Progenitor cell of endocrine pancreas (in vitro differentiated cells): ENCODE results near the gene CNKSR3. TPM values are rescaled to one million over a fixed set of nuclear protein-coding genes. Genes with fewer than 3 reads are reported as not detected.

Source experiments
- DNase-seq: peaks from one replicate; pipeline ENCODE4 v3.0.0; 2021; ENCODE audit warnings: low spot score; ENCODE audit not compliant: unreplicated experiment
- H3K27ac Mint-ChIP-seq: 2 replicates; pipeline ENCODE4 v1.8.0; 2021; ENCODE audit warnings: mild to moderate bottlenecking, moderate library complexity, mixed read lengths
- H3K27me3 Mint-ChIP-seq: 2 replicates; pipeline ENCODE4 v1.8.0; 2021; ENCODE audit warnings: mixed read lengths
- H3K36me3 Mint-ChIP-seq: 2 replicates; pipeline ENCODE4 v1.8.0; 2022; ENCODE audit warnings: mixed read lengths; ENCODE audit not compliant: insufficient read depth
- H3K4me1 Mint-ChIP-seq: 2 replicates; pipeline ENCODE4 v1.8.0; 2021; ENCODE audit warnings: low read depth, mixed read lengths
- H3K4me3 Mint-ChIP-seq: 2 replicates; pipeline ENCODE4 v1.8.0; 2021; ENCODE audit warnings: low read depth, mild to moderate bottlenecking, moderate library complexity, mixed read lengths
- H3K9me3 Mint-ChIP-seq: 2 replicates; pipeline ENCODE4 v1.8.0; 2021; ENCODE audit warnings: low read depth, mixed read lengths
- CTCF ChIP-seq: fragments of 200-600 bp; sonication (generic); IDR thresholded peaks from one replicate; pipeline ENCODE4 v1.5.0; 2021; ENCODE audit warnings: antibody characterized with exemption, mild to moderate bottlenecking; ENCODE audit not compliant: unreplicated experiment
- total RNA-seq: library from RNA; stranded (reverse); gene quantifications from 2 replicates; pipeline ENCODE4 v1.2.1, GENCODE V29; 2021

The CNKSR3 gene
- total RNA-seq, 1 donor from 2014 or later: 20.3 TPM

DNA sequence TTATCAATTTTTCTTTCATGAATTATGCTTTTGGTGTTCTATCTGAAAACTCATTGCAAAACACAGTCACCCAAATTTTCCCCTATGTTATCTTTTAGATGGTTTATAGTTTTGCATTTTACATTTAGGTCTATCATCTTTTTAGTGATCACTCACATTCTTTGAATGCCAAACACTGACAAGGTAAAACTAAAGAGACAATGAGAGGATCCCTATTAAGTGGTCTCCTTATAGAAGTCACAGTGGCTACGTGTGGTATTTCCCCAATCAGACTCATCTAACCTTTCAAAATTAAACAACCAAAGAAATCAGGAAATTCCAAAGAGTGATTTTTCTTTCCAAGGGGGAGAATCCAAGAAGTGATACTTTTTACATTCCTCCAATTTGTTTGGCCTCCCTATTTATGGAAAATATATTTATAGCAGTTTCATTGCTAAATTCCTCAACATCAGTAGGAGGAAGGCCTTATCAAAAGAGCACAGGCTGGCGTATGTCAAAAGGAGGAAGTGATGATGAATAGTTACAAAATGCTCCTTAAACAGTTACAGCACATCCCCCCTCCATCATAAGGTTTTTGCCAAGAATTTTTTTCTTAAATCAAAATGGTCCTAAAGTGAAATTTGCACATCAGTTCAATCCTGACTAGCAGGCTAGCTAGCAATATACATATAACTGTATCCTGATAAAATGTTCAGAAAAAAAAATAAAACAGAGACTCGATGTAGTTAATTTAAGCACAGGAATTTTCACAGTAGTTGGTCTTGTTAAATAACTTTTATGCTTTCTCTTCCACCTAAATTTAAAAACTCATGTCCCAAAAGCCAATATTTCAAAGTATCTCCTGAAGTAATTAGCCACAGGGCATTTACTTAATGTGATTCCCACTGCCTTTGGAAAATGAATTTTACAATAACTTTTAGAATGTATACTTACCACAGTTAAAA, 77.7 kb downstream of the CNKSR3 start:
- Mint-ChIP-seq H3K27me3 (no peaks in the 10 kb centered on the region), H3K9me3 (peaks cover 12% of the 10 kb centered on the region), H3K36me3 (peaks cover 34% of the 10 kb centered on the region), H3K4me1 (peaks cover 36% of the 10 kb centered on the region), H3K4me3 (no peak overlapping the region), H3K27ac (no peak overlapping the region)
- no peak for DNase-seq
- no peak for TF ChIP-seq CTCF

GRCh38 chr6:154430481-154430919, 80.0 kb downstream of the CNKSR3 start:
- H3K36me3 Mint-ChIP-seq: peaks cover 31% of the 10 kb centered on the region
- TF ChIP-seq CTCF: no peak
- no peak for DNase-seq
- no peak overlapping the region for H3K4me3 Mint-ChIP-seq
- no peak overlapping the region for H3K27ac Mint-ChIP-seq
- H3K27me3 Mint-ChIP-seq: no peaks in the 10 kb centered on the region
- H3K9me3 Mint-ChIP-seq: peaks cover 7% of the 10 kb centered on the region
- peaks cover 38% of the 10 kb centered on the region for H3K4me1 Mint-ChIP-seq

- peaks cover 29% of the 10 kb centered on the region for H3K36me3 Mint-ChIP-seq
- no peak for DNase-seq
- H3K4me3 Mint-ChIP-seq: no peak overlapping the region
- no peaks in the 10 kb centered on the region for H3K27me3 Mint-ChIP-seq
- peaks cover 7% of the 10 kb centered on the region for H3K9me3 Mint-ChIP-seq
- no peak for TF ChIP-seq CTCF
- H3K4me1 Mint-ChIP-seq: peaks cover 38% of the 10 kb centered on the region
- peak overlapping the region; percentile 58 for H3K27ac Mint-ChIP-seq
These were observed 80.8 kb downstream of the CNKSR3 start for GRCh38 chr6:154429711-154430110.

DNA sequence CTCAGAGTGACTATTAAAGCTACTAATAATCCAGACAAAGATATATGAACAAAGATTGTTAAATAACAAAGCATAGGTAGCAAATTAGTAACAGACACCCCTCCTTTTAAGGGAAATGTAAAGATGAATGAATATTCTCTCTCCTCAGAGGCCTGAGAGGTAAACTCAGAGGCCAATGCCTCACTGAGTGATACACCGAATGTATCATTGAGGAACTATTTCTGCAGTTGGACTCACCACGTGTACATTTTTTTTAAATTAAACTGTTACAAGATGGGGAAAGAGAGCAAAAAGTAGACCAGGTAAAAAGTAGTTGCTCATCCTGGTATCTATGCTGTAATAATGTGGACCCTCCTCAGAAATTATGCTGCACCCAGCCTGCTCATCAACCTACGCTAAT, 81.6 kb downstream of the CNKSR3 start:
- TF ChIP-seq CTCF: no peak
- peaks cover 33% of the 10 kb centered on the region for H3K4me1 Mint-ChIP-seq
- peaks cover 29% of the 10 kb centered on the region for H3K36me3 Mint-ChIP-seq
- peaks cover 7% of the 10 kb centered on the region for H3K9me3 Mint-ChIP-seq
- DNase-seq: no peak
- H3K4me3 Mint-ChIP-seq: no peak overlapping the region
- H3K27ac Mint-ChIP-seq: peak overlapping the region; percentile 58
- no peaks in the 10 kb centered on the region for H3K27me3 Mint-ChIP-seq

GRCh38 chr6:154427446-154427845, 83.0 kb downstream of the CNKSR3 start:
- no peak for DNase-seq
- Mint-ChIP-seq H3K27me3 (no peaks in the 10 kb centered on the region), H3K9me3 (peaks cover 5% of the 10 kb centered on the region), H3K4me1 (peaks cover 25% of the 10 kb centered on the region), H3K36me3 (peaks cover 29% of the 10 kb centered on the region), H3K27ac (no peak overlapping the region), H3K4me3 (no peak overlapping the region)
- no peak for TF ChIP-seq CTCF
